ENCODE measurements around the gene SLC16A10. TPM values are rescaled to one million over a fixed set of nuclear protein-coding genes. Genes with fewer than 3 reads are reported as not detected.

The SLC16A10 gene
- total RNA-seq, 4 donors from 2014 or later, result 1.1 to 70.5 (median 19.6) TPM

- no peak for TF ChIP-seq CTCF (IDR thresholded peaks at IDR 0.05)
- DNase-seq (ENCODE audit: low spot score) (no peak), ATAC-seq (ENCODE audit: low FRiP score) (no peak)
These were observed 120.0 kb downstream of the SLC16A10 start for GRCh38 chr6:111207141-111207858.

GRCh38 chr6:111208933-111209332, 121.6 kb downstream of the SLC16A10 start:
- ATAC-seq (ENCODE audit: low FRiP score) (no peak), DNase-seq (ENCODE audit: low spot score) (no peak)
- no peak for TF ChIP-seq CTCF (IDR thresholded peaks at IDR 0.05)

- ATAC-seq (ENCODE audit: low FRiP score) (no peak), DNase-seq (ENCODE audit: low spot score) (no peak)
- peak in 1 of 3 donors; percentile 5 for TF ChIP-seq CTCF (IDR thresholded peaks at IDR 0.05)
These were observed 123.0 kb downstream of the SLC16A10 start for GRCh38 chr6:111210194-111210728.

- DNase-seq (ENCODE audit: low spot score), result no peak
- no peak for ATAC-seq (ENCODE audit: low FRiP score)
- TF ChIP-seq CTCF (IDR thresholded peaks at IDR 0.05), result no peak
These were observed 124.2 kb downstream of the SLC16A10 start for GRCh38 chr6:111211411-111212030.

- TF ChIP-seq CTCF (IDR thresholded peaks at IDR 0.05), result no peak
- ATAC-seq (ENCODE audit: low FRiP score), result no peak
- no peak for DNase-seq (ENCODE audit: low spot score)
These were observed 125.3 kb downstream of the SLC16A10 start for GRCh38 chr6:111212625-111213024.

- DNase-seq (ENCODE audit: low spot score) (no peak), ATAC-seq (ENCODE audit: low FRiP score) (no peak)
- TF ChIP-seq CTCF (IDR thresholded peaks at IDR 0.05), result no peak
These were observed 127.8 kb downstream of the SLC16A10 start for GRCh38 chr6:111215131-111215530.

GRCh38 chr6:111219785-111220184, 132.5 kb downstream of the SLC16A10 start:
- TF ChIP-seq CTCF (IDR thresholded peaks at IDR 0.05), result no peak
- DNase-seq (ENCODE audit: low spot score) (no peak), ATAC-seq (ENCODE audit: low FRiP score) (no peak)
